Suprapubic skin (tissue), 4 donors: ENCODE measurements around the gene FASLG.

ENCODE experiments used
- EP300 ChIP-seq: sonication (generic); formaldehyde crosslinking; IDR thresholded peaks from one replicate; pipeline ENCODE4 v1.6.1; 2017; ENCODE audit warnings: antibody characterized with exemption
- POLR2A ChIP-seq, 2 donors: fragments of 450-650 bp; IDR thresholded peaks; one replicate each; pipeline ENCODE4 v1.6.1; 2017; ENCODE audit warnings: antibody characterized with exemption in 2 of 2, mild to moderate bottlenecking in 2 of 2, moderate library complexity in 2 of 2
- POLR2AphosphoS5 ChIP-seq, 3 donors: sonication (generic); formaldehyde crosslinking; IDR thresholded peaks; one replicate each; pipeline ENCODE4 v1.6.1; 2017; ENCODE audit warnings: antibody characterized with exemption in 3 of 3

- TF ChIP-seq EP300, result no peak
- no peak for TF ChIP-seq POLR2AphosphoS5 (IDR thresholded peaks at IDR 0.05)
- no peak for TF ChIP-seq POLR2A (IDR thresholded peaks at IDR 0.05)
Observed at GRCh38 chr1:172704420-172705210, 45.7 kb downstream of the FASLG start.
